ENCODE results near the gene TSHZ3.

TSHZ3 gene

DNA sequence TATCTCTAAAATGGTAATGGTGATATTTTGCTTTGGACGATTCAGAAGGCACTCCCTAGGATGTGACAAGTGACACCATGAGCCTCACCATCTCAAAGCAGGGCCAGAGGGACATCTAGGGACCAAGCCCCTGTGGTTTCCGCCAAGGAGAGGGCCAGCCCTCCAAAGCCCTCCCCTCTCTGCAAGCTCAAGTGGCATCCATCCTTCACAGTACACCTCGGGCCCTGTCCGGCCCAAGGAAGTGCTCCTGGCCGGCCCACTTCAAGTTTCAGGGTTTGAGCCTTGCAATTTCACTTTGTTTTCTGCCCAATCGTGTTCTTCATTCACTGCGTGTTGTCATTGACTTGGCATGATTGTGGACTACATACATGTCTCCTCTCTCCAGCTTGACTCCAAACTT is 82.5 kb downstream of the TSHZ3 start:
- Mint-ChIP-seq H3K9me3 (no peaks in the 10 kb centered on the region), H3K27ac (no peak overlapping the region), H3K4me3 (no peak overlapping the region), H3K4me1 (ENCODE audit: low read depth) (no peaks in the 10 kb centered on the region), H3K27me3 (ENCODE audit: low read depth) (peaks cover 8% of the 10 kb centered on the region), H3K36me3 (ENCODE audit: low read depth) (no peaks in the 10 kb centered on the region)

- Mint-ChIP-seq H3K4me3 (no peak overlapping the region), H3K27ac (no peak overlapping the region), H3K27me3 (ENCODE audit: low read depth) (peaks cover 8% of the 10 kb centered on the region), H3K36me3 (ENCODE audit: low read depth) (no peaks in the 10 kb centered on the region), H3K9me3 (no peaks in the 10 kb centered on the region), H3K4me1 (ENCODE audit: low read depth) (no peaks in the 10 kb centered on the region)
These were observed 83.0 kb downstream of the TSHZ3 start for GRCh38 chr19:31266196-31266595.

DNA sequence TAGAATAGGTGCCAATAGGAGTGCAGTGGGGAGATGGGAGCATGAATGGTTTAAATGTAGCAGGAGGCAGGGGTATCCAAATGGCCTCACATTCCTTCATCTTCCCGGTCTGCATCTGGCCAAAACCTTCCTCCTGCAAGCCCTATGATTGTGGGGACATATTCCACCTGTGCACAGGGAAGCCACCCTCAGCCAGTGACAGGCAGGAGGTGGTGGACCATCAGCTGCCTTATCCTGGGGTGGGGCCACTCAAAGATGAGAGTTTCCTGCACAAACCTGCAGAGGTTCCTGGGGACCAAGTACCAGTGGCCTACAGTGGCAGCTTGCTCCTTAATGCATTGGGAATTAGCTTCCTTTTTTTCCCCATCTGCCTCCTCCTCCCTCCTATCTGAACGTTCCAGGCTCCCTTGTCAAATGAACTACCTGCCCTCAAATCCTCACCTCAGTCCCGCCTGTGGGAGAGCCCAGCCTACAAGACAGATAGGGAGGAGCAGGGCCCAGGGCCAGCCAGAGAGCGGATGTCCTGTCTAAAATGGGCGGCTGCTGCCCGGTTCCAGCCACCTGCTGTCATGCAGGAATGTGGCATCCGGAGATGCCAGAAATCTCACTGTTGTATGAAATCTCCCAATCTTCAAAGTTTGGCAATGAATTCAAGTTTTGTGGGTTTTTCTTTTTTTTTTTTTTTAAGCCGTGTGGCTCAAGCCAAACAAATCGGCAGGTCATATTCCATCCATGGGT is 85.0 kb downstream of the TSHZ3 start:
- Mint-ChIP-seq H3K36me3 (ENCODE audit: low read depth) (no peaks in the 10 kb centered on the region), H3K9me3 (no peaks in the 10 kb centered on the region), H3K4me1 (ENCODE audit: low read depth) (no peaks in the 10 kb centered on the region), H3K4me3 (no peak overlapping the region), H3K27ac (no peak overlapping the region), H3K27me3 (ENCODE audit: low read depth) (peaks cover 14% of the 10 kb centered on the region)

DNA sequence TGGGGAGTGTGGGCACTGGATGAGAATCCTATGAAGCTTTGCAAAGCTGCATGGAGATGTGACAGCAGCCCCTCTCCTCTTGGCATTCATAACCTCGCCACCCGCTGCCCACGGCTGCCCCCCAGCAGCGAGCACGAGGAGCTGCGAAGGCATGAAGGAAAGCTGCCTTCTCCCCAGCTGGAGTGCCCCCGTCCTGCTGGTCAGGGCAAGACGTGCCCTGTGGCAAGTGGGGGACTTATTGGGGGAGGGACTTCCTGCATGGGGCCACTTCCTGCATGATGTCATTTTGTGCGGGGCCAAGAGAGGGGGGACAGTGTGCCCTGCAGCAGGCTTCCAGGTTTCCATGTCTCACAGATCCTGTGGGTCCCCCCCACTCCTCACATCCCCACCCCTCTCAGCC is 85.9 kb downstream of the TSHZ3 start:
- H3K27me3 Mint-ChIP-seq (ENCODE audit: low read depth): peaks cover 14% of the 10 kb centered on the region
- no peak overlapping the region for H3K4me3 Mint-ChIP-seq
- H3K36me3 Mint-ChIP-seq (ENCODE audit: low read depth): no peaks in the 10 kb centered on the region
- no peaks in the 10 kb centered on the region for H3K9me3 Mint-ChIP-seq
- H3K27ac Mint-ChIP-seq: no peak overlapping the region
- no peaks in the 10 kb centered on the region for H3K4me1 Mint-ChIP-seq (ENCODE audit: low read depth)

- H3K4me1 Mint-ChIP-seq (ENCODE audit: low read depth): no peaks in the 10 kb centered on the region
- peaks cover 14% of the 10 kb centered on the region for H3K27me3 Mint-ChIP-seq (ENCODE audit: low read depth)
- H3K27ac Mint-ChIP-seq: no peak overlapping the region
- no peak overlapping the region for H3K4me3 Mint-ChIP-seq
- no peaks in the 10 kb centered on the region for H3K36me3 Mint-ChIP-seq (ENCODE audit: low read depth)
- no peaks in the 10 kb centered on the region for H3K9me3 Mint-ChIP-seq
These were observed 86.5 kb downstream of the TSHZ3 start for GRCh38 chr19:31262725-31263191.

- peaks cover 14% of the 10 kb centered on the region for H3K27me3 Mint-ChIP-seq (ENCODE audit: low read depth)
- H3K9me3 Mint-ChIP-seq: no peaks in the 10 kb centered on the region
- no peak overlapping the region for H3K4me3 Mint-ChIP-seq
- no peaks in the 10 kb centered on the region for H3K4me1 Mint-ChIP-seq (ENCODE audit: low read depth)
- no peaks in the 10 kb centered on the region for H3K36me3 Mint-ChIP-seq (ENCODE audit: low read depth)
- no peak overlapping the region for H3K27ac Mint-ChIP-seq
These were observed 87.5 kb downstream of the TSHZ3 start for GRCh38 chr19:31261603-31262212.

GRCh38 chr19:31261019-31261602 is 88.1 kb downstream of the TSHZ3 start:
- Mint-ChIP-seq H3K4me3 (no peak overlapping the region), H3K4me1 (ENCODE audit: low read depth) (no peaks in the 10 kb centered on the region), H3K9me3 (no peaks in the 10 kb centered on the region), H3K27me3 (ENCODE audit: low read depth) (peaks cover 14% of the 10 kb centered on the region), H3K36me3 (ENCODE audit: low read depth) (no peaks in the 10 kb centered on the region), H3K27ac (no peak overlapping the region)

- Mint-ChIP-seq H3K4me3 (no peak overlapping the region), H3K27ac (no peak overlapping the region), H3K36me3 (ENCODE audit: low read depth) (no peaks in the 10 kb centered on the region), H3K27me3 (ENCODE audit: low read depth) (peaks cover 14% of the 10 kb centered on the region), H3K9me3 (no peaks in the 10 kb centered on the region), H3K4me1 (ENCODE audit: low read depth) (no peaks in the 10 kb centered on the region)
These were observed 88.9 kb downstream of the TSHZ3 start for GRCh38 chr19:31260171-31260933.

GRCh38 chr19:31258211-31259052 is 90.8 kb downstream of the TSHZ3 start:
- Mint-ChIP-seq H3K4me1 (ENCODE audit: low read depth) (peaks cover 3% of the 10 kb centered on the region), H3K27ac (no peak overlapping the region), H3K4me3 (no peak overlapping the region), H3K36me3 (ENCODE audit: low read depth) (no peaks in the 10 kb centered on the region), H3K9me3 (no peaks in the 10 kb centered on the region), H3K27me3 (ENCODE audit: low read depth) (peaks cover 14% of the 10 kb centered on the region)

DNA sequence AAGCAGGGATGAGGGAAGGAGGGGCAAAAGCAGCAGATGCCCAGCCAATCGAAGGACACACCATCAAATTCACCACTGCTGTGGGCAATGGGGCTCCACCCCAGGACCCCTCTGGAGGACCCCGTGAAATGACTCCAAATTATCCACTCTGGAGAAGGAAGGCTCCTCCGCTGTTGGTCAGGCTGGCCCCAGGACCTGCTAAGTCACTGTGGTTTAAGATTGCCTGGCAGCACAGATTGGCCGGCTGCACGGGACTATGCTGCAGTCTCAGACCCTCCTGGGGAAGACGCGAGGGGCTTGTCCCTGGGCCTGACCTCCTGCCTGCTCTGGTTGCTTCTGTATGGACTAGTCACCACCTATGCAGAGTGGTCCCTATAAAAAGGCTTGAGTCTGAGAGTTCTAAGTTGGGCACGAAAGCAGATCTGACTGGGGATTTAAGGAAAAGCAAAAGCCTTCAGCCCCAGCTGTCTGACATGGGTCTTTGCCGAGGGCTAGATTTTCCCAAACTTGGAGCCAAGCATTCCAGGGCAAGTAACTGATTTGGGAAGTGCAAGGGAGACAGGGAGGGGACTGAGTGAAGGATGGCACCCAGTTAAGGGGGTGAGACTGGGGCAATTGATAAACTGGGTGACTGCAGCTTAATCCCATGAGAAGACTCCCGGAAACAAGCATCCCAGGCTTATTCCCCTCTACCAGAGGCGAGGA is 91.7 kb downstream of the TSHZ3 start:
- Mint-ChIP-seq H3K27ac (no peak overlapping the region), H3K36me3 (ENCODE audit: low read depth) (no peaks in the 10 kb centered on the region), H3K4me1 (ENCODE audit: low read depth) (peaks cover 3% of the 10 kb centered on the region), H3K4me3 (no peak overlapping the region), H3K9me3 (no peaks in the 10 kb centered on the region), H3K27me3 (ENCODE audit: low read depth) (peaks cover 12% of the 10 kb centered on the region)

DNA sequence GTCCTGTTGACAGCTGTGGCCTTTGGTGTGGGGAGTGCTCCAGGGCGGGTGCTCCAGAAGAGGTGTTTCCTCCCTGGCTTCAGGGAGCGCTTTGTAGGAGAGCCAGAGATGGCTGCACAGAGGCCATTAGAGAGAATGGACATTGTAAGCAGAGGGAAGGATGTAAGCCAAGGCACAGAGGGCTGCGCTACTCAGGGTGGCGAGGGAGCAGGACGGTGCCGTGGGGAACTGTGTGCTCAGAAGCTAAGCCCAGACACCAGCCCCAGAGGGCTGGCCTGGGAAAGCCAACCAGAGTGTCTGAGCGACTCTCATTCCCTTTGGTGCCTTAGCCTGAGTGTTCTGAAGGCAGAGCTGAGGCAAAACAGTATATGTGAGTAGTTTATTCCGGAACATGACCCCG is 92.2 kb downstream of the TSHZ3 start:
- peaks cover 10% of the 10 kb centered on the region for H3K27me3 Mint-ChIP-seq (ENCODE audit: low read depth)
- H3K9me3 Mint-ChIP-seq: no peaks in the 10 kb centered on the region
- H3K27ac Mint-ChIP-seq: no peak overlapping the region
- no peaks in the 10 kb centered on the region for H3K36me3 Mint-ChIP-seq (ENCODE audit: low read depth)
- H3K4me3 Mint-ChIP-seq: no peak overlapping the region
- peaks cover 3% of the 10 kb centered on the region for H3K4me1 Mint-ChIP-seq (ENCODE audit: low read depth)

DNA sequence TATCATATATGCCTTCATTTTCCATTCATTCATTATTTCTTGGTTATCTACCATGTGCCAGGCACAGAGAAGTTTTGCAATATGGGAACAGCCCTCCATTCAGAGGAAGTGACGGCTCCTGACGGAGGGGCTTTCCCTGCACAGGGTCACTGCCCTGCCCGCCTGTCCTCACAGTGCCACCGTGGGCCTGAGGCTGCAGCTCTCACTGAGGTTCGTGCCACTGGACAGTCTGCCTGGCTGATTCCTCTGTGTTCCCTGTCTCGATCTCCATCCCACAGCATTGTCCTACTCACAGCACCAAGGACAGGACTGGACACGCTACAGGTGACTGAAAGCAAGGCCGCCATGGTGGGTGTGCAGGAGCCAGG is 92.7 kb downstream of the TSHZ3 start:
- Mint-ChIP-seq H3K4me1 (ENCODE audit: low read depth) (peaks cover 3% of the 10 kb centered on the region), H3K27me3 (ENCODE audit: low read depth) (peaks cover 10% of the 10 kb centered on the region)

GRCh38 chr19:31255831-31256592 is 93.2 kb downstream of the TSHZ3 start:
- Mint-ChIP-seq H3K27me3 (ENCODE audit: low read depth) (peaks cover 10% of the 10 kb centered on the region), H3K4me1 (ENCODE audit: low read depth) (peaks cover 3% of the 10 kb centered on the region), H3K36me3 (ENCODE audit: low read depth) (no peaks in the 10 kb centered on the region), H3K27ac (no peak overlapping the region), H3K4me3 (no peak overlapping the region), H3K9me3 (no peaks in the 10 kb centered on the region)

More for the DNA sequence above, 92.7 kb downstream of the TSHZ3 start:
- no peak overlapping the region for H3K27ac Mint-ChIP-seq
- no peaks in the 10 kb centered on the region for H3K9me3 Mint-ChIP-seq
- H3K4me3 Mint-ChIP-seq: no peak overlapping the region
- no peaks in the 10 kb centered on the region for H3K36me3 Mint-ChIP-seq (ENCODE audit: low read depth)
